ENCODE results near the gene AKT3. TPM values are rescaled to one million over a fixed set of nuclear protein-coding genes. Genes with fewer than 3 reads are reported as not detected.

Gene AKT3
- total and polyA plus RNA-seq, 7 donors, result 2.1 to 105 (median 66.4) TPM

GRCh38 chr1:243756529-243756928 is 93.5 kb downstream of the AKT3 start:
- no peaks in the 10 kb centered on the region for H3K36me3 ChIP-seq
- H3K4me3 ChIP-seq, result no peak overlapping the region
- peaks cover 0 to 28% (median 1%) of the 10 kb centered on the region in 4 donors for H3K4me1 ChIP-seq
- DNase-seq, result no peak
- no peak for TF ChIP-seq POLR2A (IDR thresholded peaks at IDR 0.05)
- TF ChIP-seq EP300 (IDR thresholded peaks at IDR 0.05), result no peak
- no peak for TF ChIP-seq POLR2AphosphoS5 (IDR thresholded peaks at IDR 0.05)
- TF ChIP-seq, protein P1, sequence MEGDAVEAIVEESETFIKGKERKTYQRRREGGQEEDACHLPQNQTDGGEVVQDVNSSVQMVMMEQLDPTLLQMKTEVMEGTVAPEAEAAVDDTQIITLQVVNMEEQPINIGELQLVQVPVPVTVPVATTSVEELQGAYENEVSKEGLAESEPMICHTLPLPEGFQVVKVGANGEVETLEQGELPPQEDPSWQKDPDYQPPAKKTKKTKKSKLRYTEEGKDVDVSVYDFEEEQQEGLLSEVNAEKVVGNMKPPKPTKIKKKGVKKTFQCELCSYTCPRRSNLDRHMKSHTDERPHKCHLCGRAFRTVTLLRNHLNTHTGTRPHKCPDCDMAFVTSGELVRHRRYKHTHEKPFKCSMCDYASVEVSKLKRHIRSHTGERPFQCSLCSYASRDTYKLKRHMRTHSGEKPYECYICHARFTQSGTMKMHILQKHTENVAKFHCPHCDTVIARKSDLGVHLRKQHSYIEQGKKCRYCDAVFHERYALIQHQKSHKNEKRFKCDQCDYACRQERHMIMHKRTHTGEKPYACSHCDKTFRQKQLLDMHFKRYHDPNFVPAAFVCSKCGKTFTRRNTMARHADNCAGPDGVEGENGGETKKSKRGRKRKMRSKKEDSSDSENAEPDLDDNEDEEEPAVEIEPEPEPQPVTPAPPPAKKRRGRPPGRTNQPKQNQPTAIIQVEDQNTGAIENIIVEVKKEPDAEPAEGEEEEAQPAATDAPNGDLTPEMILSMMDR (IDR thresholded peaks at IDR 0.05), result no peak
- no peaks in the 10 kb centered on the region for H3K27me3 ChIP-seq
- intact Hi-C loops (cut with DNase I), result loop anchor here (10.0 kb wide), 1 partner anchor 518 kb away; no protein-coding TSS in a partner anchor
- H3K27ac ChIP-seq, result no peak overlapping the region
- no peaks in the 10 kb centered on the region for H3K9me3 ChIP-seq

GRCh38 chr1:243754348-243754747 is 95.7 kb downstream of the AKT3 start:
- no peaks in the 10 kb centered on the region for H3K27me3 ChIP-seq
- H3K9me3 ChIP-seq, result no peaks in the 10 kb centered on the region
- intact Hi-C loops (cut with DNase I), result loop anchor here (10.0 kb wide), 1 partner anchor 520 kb away; no protein-coding TSS in a partner anchor
- H3K36me3 ChIP-seq, result no peaks in the 10 kb centered on the region
- WGBS, 2 donors, result 90 to 92% methylated on average over 6 of the region's 6 CpGs
- H3K27ac ChIP-seq, result no peak overlapping the region
- DNase-seq, result no peak
- H3K4me1 ChIP-seq, result peaks cover 0 to 22% (median 3%) of the 10 kb centered on the region in 4 donors
- TF ChIP-seq POLR2AphosphoS5 (IDR thresholded peaks at IDR 0.05) (no peak), POLR2A (IDR thresholded peaks at IDR 0.05) (no peak), EP300 (IDR thresholded peaks at IDR 0.05) (no peak)
- TF ChIP-seq, protein P1 (IDR thresholded peaks at IDR 0.05), result no peak
- H3K4me3 ChIP-seq, result no peak overlapping the region

DNA sequence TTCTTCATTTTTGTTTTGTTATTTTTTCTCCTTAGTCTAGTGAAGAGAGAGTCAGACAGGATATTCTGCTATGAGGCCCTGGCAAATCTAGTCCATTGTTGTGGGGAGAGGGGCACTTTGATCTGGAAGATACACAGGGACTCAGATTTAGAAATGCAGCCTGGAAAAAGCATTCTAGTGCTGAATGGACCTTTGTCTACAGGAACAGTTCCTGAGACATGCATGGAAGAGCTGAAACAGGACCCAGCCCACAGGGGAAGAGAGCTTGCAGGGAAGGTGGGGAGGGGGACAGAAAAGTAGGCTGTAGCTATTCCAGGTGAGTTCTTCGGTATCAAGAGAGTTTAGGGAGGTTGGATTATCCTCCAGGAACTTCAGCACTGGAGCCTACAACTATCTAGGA is 98.5 kb downstream of the AKT3 start:
- H3K4me3 ChIP-seq, result no peak overlapping the region
- H3K27me3 ChIP-seq, result no peaks in the 10 kb centered on the region
- no peak overlapping the region for H3K27ac ChIP-seq
- no peak for TF ChIP-seq EP300 (IDR thresholded peaks at IDR 0.05)
- H3K4me1 ChIP-seq, result peaks cover 0 to 36% (median 7%) of the 10 kb centered on the region in 4 donors
- H3K36me3 ChIP-seq, result no peaks in the 10 kb centered on the region
- 64 to 83% methylated on average over 1 of the region's 1 CpG for WGBS, 2 donors
- intact Hi-C loops (cut with DNase I), result loop anchor here (10.0 kb wide), 1 partner anchor 523 kb away; no protein-coding TSS in a partner anchor
- H3K9me3 ChIP-seq, result no peaks in the 10 kb centered on the region
- no peak for DNase-seq

DNA sequence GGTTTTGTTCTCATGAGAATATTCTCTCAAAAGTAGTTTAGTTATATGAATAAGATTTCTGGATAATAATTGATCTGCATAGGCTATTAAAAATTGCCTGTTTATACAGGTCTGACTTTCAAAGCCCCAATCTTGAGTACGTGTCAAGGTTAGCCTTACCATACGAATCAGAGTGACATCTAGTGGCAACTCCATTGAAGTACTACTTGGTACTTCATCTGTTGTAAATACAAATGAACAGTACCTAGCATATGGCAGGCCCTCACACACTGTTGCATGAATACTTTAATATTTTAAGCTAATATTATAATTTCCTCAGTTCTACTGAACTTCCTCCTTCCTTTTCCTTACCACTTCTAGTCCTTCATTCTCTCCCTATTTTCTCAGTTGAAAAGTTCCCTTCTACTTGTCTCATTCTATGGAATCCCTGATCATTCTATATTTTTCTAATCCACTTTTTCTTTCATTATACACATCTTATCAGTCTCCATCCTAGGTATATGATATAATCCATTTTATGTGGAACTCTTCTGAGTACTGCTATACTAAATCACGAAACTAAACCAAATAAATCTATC is 101.2 kb downstream of the AKT3 start:
- TF ChIP-seq, protein P1 (IDR thresholded peaks at IDR 0.05), result peak; percentile 55 to 77 (median 64)
- no peak for TF ChIP-seq EP300 (IDR thresholded peaks at IDR 0.05)
- no peak for TF ChIP-seq POLR2A (IDR thresholded peaks at IDR 0.05)
- TF ChIP-seq POLR2AphosphoS5 (IDR thresholded peaks at IDR 0.05), result peak in 1 of 4 donors; percentile 34
- no peaks in the 10 kb centered on the region for H3K27me3 ChIP-seq
- 26 to 31% methylated on average over 3 of the region's 3 CpGs for WGBS, 2 donors
- no peak overlapping the region for H3K27ac ChIP-seq
- intact Hi-C loops (cut with DNase I), result loop anchor here (2.0 to 5.0 kb wide), 2 partner anchors 266 to 406 kb away; no protein-coding TSS in a partner anchor
- no peak overlapping the region for H3K4me3 ChIP-seq
- H3K4me1 ChIP-seq, result peaks cover 0 to 37% (median 7%) of the 10 kb centered on the region in 4 donors
- H3K36me3 ChIP-seq, result no peaks in the 10 kb centered on the region
- no peaks in the 10 kb centered on the region for H3K9me3 ChIP-seq
- DNase-seq, result no peak

DNA sequence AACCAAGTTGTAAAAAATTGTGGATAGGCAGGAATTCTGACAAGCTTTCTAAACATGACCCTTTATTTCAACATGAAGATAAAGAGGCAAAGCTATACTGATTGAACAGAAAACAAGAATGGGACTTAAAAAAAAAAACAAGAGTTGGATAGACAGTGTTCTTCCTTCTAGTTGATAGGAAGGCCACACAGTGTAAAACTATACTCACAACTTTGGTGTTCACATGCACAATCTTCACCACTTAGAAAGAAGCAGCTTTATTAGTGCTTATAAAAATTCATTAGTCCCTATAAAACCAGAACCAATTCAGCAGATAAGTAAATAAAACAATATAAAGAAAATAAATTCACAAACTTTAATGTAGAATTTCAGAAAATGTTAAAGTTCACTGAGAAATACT is 101.8 kb downstream of the AKT3 start:
- H3K4me1 ChIP-seq, result peaks cover 0 to 37% (median 7%) of the 10 kb centered on the region in 4 donors
- intact Hi-C loops (cut with DNase I), result loop anchor here (2.0 to 5.0 kb wide), 2 partner anchors 266 to 405 kb away; no protein-coding TSS in a partner anchor

More for the DNA sequence above, 101.8 kb downstream of the AKT3 start:
- DNase-seq, result no peak
- Histone ChIP-seq H3K36me3 (no peaks in the 10 kb centered on the region), H3K27me3 (no peaks in the 10 kb centered on the region), H3K27ac (no peak overlapping the region), H3K9me3 (no peaks in the 10 kb centered on the region), H3K4me3 (no peak overlapping the region)
- no peak for TF ChIP-seq POLR2AphosphoS5 (IDR thresholded peaks at IDR 0.05)
- no peak for TF ChIP-seq EP300 (IDR thresholded peaks at IDR 0.05)
- TF ChIP-seq POLR2A (IDR thresholded peaks at IDR 0.05), result no peak
- TF ChIP-seq, protein P1 (IDR thresholded peaks at IDR 0.05), result no peak

Measured in sigmoid colon (tissue), 7 donors.